Activated T-cell treated with anti-CD3 and anti-CD28 coated beads for 4 hours (primary cell): ENCODE results near the gene HNRNPA0.
"Not testable (repeated sequence)": the region's sequence is repeated elsewhere in the genome, so short reads cannot be mapped to it uniquely, and the experiment has no call there.

Source experiments
- DNase-seq: peaks from one replicate; pipeline ENCODE4 v3.0.0-alpha.2; 2020

Gene HNRNPA0

DNA sequence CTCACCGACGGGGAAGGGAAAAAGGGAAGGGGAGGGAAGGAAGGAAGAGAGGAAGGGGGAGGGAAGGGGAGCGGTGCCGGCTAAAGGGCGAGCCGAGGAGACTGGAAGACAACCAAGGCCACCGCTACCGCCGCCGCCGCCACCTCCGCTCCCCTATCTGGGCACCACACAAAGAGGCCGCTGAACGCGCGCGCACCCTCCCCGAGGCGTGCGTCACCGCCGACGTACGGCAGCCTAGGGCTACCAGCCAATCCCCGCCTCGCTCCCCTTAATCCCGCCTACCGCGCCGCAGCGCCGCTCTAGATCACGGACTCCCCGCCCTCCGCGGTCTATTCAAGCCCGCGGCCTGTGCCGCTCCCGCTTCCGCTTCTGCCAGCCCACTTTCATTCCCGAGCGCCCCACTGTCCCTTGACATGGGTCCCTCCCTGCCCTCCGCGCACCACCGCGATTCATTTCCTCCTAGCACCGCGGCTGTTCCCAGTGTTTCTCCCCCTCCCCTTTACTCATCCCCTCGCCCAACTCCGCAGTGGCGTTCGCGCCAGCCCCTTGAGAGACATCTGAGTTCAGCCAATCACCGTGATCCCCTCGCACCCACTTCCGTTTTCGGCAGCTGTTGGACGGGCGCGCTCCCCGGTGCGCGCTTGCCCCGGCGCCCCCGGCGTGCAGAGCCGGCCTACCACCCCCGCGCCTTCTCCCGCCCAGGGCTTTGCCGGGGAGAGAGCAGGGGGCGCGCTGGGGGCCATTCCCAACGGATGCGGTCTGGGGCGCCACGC, at the start of gene HNRNPA0:
HNRNPA0 (minus strand) TSS at position 176 of the 773 bp plus-strand sequence. CDS start 297 bp downstream, outside the sequence.
- peak; percentile 93 for DNase-seq

DNA sequence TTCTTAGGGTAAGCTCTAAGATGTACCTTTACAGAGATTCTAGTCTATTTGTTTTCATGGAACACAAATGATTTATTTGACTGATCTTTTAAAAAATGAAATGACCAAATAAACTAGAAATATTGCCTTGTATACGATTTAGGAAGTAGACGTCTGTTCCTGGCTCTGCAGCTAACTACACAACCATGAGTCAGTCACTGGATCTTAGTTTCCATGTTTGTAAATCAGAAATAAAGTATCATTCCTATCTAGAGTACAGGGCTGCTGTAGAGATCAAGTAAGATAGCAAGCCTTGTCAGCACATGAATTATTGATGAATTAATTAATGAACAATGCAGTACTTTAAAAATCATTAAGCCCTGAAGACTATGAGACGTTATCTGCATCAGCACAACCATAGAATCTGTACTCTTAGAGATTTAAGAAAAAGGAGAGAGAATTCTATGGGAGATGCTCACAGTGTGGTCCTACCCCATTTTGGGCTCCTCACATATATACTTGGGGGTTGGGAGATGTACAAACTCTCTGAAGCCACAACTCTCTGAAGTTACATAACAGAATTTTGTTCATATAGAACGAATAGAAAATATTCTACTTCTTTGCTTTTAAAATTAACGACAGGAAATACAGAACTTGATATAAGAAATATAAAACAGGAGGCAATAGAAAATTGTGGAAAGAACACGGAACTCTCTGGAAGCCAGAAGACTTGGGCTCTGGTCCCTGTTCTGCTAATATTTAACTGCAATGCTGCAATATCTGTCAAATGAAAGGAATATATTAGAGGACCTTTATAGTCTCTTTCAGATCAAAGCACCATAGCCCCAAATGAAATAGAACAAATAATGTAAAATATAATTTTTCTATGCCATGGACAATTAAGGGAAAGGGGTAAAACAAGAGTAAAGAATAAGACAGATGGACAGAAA, 48.4 kb upstream of the HNRNPA0 start:
- no peak for DNase-seq

DNA sequence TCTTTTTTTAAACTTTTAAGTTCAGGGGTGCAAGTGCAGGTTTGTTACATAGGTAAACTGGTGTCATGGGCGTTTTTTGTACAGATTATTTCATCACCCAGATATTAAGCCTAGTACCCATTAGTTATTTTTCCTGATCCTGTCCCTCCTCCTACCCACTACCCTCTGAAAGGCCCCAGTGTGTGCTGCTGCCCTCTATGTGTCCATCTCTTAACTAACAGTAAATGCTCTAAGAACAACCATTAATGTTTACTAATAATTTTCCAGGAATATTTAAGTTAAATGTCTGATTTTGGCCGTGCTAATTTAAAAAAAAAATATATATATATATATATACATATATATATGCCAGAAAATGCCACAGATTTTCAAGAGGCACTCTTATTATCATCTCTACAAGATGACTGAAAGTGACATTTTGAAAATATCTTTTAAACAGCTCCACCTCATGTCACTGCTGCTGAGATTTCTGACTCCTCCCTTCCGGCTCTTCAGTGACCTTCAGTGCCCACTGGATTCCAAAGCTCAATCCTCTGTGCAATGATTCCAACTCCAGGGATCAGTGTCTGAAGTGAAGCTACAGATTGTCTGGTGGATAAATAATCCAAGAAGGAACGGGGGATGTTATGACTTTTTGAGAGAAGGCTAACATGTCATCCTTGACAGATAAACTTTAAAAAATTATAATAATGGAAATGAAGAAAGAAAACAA, 46.7 kb upstream of the HNRNPA0 start:
- no peak for DNase-seq

DNA sequence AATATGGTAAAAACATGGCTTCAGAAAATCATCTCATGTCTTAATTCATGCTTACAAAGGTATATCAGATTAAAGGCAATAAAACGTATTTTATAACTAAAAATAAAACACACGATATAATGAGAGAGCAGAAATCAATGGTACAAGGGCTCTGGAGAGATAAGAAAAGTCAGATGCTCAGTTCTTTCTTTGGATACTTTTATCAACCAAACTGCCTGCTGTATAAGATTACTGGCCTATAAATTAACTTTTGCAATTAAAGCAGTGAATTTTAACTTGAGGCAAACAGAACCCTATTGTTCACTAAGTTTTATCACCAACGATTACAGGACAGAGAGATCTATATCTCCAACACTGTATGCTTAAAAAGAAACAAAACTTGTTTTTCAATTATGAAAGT, 42.1 kb upstream of the HNRNPA0 start:
- no peak for DNase-seq

DNA sequence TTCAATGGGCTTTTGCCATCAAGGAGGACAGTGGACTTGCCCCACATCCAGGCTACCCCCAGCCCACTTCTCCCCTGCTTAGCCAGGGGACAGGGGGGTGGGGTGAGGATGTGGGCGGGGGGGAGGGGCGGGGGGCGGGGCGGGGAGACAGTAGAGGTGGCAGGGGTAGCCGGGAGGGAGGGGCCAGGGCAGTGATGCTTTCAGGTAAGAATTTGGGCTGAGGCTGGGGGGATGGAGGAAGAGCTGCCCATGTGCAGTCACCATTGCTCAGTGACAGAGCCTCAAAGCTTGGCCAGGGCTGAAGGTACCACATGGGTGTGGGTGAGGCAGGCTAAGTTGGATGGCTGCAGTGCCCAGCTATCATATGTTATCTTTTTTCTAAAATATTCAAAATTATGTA, 40.7 kb upstream of the HNRNPA0 start:
- DNase-seq = no peak

DNA sequence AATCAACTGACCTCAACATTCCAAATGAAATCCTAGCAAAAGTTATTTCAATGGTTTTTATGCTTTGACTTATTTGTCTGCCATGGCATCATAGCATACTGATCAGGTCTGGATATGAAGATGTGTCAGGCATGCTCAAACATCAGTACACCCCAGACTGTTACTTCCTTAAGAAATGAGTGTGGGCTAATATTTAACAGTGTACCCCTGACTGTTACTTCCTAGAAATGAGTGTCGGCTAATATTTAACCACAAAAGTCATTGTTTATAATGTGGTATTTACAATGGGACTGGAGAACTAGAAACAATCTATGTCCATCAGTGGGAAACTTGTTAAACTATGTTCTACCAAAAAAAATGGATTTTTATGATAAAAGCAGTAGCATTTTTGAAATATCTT, 38.1 kb upstream of the HNRNPA0 start:
- no peak for DNase-seq

DNA sequence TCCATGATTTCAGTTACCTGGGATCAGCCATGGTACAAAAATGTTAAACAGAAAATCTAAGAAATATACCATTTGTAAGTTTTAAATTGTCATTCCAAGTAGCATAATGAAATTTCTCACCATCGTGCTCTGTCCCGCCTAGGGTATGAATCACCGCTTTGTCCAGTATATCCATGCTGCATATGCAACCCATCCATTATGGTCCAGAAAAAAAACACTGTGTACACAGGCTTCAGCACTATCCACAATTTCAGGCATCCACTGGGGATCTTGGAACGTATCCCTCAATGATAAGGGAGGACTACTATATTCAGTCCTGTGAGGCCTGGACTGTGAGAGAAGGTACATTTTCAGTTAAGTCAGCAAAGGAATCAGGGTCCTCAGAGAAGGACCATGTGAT, 37.6 kb upstream of the HNRNPA0 start:
- DNase-seq = no peak

DNA sequence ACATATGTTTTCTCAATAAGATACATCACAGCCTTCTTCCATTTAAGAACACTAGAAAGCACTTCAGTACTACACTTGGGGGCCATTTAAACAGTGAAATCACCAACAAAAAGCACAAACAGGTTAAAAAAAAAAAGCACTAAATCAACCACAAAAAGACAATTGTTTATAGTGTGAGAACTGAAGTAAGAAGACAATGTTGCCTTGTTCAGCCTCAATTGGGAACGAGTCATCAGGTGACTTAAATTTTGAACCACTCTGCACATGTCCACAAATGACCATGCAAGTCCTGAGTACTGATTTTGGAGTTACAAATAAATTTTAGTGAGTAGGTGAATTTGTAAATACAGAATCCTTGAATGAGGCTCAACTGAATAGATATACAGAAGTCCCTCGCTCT, 37.2 kb upstream of the HNRNPA0 start:
- DNase-seq = no peak

DNA sequence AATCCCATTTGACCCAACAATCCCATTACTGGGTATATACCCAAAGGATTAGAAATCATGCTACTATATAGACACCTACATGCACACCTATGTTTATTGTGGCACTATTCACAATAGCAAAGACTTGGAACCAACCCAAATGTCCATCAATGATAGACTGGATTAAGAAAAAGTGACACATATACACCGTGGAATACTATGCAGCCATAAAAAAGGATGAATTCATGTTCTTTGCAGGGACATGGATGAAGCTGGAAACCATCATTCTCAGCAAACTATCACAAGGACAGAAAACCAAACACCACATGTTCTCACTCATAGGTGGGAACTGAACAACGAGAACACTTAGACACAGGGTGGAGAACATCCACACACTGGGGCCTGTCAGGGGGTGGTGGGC, 34.4 kb upstream of the HNRNPA0 start:
- not testable (repeated sequence) for DNase-seq

DNA sequence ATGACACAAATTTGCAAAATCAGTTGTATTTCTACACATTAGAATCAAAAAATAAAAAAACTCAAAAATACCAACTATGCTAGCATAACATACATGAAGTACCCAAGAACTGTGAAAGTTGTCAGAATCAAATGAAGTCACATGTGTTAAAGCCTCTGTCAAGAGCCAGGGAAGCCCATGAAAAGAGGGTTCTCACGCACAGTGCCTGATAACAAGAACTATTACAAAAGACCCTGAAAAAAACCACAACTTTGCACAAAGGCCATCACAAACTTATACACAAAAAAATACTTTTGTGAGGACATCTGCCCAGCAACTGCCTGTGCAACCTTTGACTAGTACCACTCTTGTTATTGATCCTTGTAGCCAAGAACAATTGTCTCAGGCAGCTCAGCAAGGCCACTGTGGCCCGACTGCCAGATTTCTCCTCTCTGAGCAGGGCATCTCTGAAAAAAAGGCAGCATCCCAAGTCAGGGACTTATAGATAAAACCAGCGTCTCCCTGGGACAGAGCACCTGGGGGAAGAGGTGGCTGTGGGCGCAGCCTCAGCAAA, 28.9 kb upstream of the HNRNPA0 start:
- no peak for DNase-seq

DNA sequence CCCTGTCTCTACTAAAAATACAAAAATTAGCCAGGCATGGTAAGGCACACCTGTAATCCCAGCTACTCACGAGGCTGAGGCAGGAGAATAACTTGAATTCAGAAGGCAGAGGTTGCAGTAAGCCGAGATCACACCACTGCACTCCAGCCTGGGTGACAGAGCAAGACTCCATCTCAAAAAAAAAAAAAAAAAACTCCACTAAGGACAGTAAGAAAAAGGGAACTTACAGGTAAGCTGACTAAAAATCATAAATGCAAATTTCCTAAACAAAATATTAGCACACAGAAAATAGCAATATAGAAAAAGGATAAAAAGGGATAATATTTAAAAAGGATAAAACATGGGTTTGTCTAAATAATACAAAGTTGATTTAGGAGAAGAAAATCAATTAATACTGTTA, 27.9 kb upstream of the HNRNPA0 start:
- no peak for DNase-seq

DNA sequence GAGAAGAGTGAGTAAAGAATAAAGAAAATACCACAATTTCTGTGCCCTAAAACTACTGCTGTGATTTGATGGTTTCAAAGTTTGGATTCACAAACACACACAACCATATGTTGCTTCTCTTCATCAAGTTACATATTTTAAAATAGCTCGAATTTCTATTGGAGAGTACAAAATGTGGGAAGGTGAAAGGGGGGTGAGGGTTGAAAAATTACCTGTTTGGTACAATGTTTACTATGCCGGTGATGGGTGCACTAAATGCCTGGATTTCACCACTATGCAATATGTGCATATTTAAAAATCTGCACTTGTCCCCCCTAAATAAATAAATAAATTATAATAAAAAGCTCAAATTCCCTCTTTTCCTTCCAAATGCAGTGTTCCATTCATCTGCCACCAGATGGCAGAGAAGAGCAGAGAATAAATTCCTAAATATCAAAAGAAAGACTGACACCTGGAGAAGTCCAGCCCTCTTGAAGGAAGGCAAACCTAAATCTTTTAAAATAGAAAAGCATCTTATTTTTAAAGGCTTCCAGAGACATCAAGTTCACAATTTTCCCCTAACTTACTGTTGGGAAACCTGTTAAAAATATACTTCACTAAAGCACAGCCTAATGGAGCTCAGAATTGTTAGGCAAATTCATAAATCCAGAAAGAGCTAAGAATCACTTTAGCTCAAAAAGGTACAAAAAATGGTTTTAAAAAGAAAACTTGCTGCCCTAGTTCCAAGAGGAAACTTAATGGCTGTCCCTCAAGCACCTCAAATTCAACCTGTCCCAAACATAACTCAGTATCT, 24.8 kb upstream of the HNRNPA0 start:
- DNase-seq = no peak

DNA sequence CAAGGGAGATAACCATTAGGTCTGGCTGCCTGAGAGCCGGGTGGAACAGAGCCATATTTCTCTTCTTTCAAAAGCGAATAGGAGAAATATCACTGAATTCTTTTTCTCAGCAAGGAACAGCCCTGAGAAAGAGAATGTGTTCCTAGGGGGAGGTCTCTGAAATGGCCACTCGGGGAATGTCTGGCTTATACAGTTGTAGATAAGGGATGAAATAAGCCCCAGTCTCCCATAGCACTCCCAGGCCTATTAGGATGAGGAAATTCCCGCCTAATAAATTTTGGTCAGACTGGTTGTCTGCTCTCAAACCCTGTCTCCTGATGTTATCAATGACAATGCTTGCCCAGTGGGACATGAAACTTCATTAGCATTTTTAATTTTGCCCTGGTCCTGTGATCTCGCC, 13.8 kb upstream of the HNRNPA0 start:
- not testable (repeated sequence) for DNase-seq

DNA sequence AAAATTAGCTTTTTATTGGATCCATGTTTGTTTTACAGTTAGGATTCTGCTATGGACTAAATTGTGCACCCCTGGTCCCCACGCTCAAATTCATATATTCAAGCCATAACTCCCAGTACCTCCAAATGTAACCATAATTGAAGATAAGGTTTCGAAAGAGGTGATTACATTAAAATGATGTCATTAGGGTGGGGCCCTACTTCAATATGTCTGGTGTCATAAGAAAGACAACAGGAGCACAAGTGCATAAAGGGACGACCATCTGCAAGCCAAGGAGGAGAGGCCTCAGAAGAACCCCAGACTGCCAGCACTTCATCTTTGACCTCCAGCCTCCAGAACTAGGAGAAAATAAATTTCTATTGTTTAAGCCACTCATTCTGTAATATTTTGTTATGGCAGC, 7.4 kb upstream of the HNRNPA0 start:
- no peak for DNase-seq

DNA sequence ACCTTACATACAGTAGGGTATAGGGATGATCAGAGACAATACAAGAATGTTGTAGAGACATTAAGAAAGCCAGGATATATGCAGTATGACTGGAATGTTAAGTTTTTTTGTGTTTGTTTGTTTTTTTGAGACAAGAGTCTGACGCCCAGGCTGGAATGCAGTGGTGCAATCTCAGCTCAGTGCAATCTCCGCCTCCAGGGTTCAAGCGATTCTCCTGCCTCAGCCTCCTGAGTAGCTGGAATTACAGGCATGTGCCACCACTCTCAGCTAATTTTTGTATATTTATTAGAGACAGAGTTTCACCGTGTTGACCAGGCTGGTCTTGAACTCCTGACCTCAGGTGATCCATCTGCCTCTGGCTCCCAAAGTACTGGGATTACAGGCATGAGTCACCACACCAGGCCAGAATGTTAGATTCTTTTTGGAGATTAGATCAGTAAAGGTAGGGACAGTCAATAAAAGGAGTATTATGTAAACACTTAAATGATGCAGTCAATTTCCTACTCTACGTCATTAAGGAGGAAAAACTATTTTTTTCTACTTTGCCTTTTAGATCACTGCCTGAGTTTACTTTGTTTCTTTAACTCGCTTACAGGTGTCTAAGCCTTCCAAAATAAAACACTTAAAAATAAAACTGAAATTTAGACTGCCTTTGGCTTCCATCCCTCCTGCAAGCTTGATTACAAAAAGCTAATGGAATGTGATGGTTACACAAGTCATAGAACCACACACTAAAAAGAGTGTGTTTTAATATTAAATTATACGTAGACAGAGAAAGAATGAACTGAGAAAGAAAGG, 6.8 kb upstream of the HNRNPA0 start:
- no peak for DNase-seq

DNA sequence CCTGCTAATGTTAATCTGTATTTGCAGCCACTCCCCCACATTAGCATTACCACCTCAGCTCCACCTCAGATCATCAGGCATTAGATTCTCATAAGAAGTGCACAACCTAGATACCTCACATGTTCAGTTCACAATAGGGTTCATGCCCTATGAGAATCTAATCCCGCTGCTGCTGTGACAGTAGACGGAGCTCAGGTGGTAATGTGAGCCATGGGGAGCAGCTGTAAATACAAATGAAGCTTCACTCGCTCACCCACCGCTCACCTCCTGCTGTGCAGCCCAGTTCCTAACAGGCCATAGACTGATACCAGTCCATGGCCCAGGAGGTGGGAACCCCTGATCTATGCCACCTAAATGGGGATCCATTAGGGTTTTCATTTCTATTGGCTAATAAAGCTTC, 6.1 kb upstream of the HNRNPA0 start:
- no peak for DNase-seq

DNA sequence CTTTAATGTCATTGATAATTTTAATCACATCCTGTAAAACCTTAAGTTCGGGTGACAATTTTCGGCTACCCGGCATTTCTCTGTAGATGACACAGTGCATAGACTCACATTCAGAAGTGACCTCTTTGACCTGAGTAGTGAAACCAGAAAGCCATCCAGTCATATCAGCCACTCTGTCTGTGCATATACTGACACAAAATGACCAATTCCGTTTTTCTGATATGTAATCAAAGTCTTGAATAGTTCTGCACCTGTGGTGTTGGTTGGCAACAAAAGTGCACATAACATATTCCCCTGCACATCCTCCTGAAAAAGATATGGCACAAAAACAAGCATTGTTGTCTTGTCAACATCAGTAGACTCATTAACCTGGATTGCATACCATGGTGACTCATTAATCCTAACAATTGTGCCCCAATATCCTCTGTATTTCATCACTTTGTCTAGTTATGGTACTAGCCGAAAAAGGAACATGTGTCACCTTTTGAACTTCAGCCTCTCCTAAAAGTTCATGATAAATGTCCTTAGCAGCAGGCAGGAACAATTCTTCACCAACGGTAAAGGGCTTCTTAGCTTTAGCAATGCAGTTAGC, 4.6 kb upstream of the HNRNPA0 start:
- DNase-seq = no peak

DNA sequence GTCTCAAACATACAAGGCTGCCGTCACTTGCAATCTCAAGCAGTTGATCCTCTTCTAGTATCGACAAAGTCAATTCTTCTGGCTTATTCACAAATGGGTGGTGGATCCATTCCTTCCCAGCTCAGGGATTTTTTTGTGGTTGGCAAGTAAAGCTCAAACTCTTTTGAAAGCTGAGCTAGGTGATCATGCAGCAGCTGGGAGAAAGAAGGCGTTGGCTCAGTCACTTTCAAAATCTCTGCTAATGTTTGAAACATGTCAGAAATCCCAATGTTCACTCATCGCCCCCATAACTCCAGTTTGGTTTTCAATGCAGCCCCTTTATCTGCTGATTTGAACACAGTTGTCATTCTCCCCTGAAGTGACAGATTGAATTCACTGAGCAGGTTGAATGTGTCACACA, 4.0 kb upstream of the HNRNPA0 start:
- no peak for DNase-seq

DNA sequence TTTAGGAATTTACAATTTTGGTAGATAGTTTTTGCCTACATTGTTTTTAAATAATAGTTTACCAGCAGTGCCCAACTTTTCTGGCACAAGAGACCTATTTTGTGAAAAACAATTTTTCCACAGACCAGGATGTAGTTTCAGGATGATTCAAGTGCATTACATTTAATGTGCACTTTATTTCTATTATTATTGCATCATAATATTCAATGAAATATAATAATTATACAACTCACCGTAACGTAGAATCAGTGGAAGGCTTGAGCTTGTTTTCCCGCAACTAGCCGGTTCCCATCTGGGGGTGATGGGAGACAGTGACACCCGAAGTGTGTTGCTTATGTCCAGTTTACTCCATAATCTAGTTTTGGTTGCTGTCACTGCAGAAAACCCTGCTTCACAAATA, 3.5 kb upstream of the HNRNPA0 start:
- no peak for DNase-seq

DNA sequence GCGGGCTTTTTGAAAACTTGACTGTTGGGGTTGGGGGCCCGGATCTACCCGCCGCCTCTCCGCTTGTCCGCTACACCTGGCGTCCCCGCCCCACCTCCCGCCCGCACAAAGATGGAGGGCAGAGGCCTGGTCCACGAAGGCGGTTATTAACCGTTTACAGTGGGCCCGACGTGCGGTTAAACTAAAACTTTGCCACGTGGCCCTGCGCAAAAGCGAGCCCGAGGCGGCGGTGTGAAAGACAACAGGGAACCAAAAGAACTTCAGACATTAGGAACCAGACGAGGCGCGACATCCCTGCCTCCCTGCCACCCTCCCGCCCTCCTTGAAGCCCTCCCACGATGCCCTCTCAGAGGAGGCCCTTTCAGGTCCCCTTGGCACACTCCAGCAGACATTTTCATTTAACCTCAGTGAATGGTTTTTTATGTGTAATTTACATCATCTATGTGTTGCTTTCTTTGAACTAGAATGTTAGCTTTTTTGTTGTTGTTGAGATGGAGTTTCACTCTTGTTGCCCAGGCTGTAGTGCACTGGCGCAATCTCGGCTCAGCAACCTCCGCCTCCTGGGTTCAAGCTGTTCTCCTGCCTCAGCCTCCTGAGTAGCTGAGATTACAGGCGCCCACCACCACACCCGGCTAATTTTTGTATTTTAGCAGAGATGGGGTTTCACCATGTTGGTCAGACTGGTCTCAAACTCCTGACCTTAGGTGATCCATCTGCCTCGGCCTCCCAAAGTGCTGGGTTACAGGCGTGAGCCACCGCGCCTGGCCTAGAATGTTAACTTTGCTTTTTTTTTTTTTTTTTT, 999 bp upstream of the HNRNPA0 start:
- no peak for DNase-seq
